A549 (cell line): Measurements from ENCODE around the gene AQP12B. TPM values are rescaled to one million over a fixed set of nuclear protein-coding genes. Genes with fewer than 3 reads are reported as not detected.

Experiments
- ATAC-seq, 2 experiments: fragments of 200-7000 bp in 1 of 2; fragments of >200 bp in 1 of 2; cut with Nextera tagmentation in 1 of 2; cut with Tn5 transposase in 1 of 2; 3 replicates each; pipeline versions ENCODE4 v1.8.0 to v1.9.1; 2018 to 2020; ENCODE audit warnings: mild to moderate bottlenecking in 1 of 2, moderate library complexity in 1 of 2
- CTCF ChIA-PET: fragments of 300-600 bp; sonication (Branson Sonifier 250); formaldehyde crosslinking; extraction: SDS; loops from one replicate; lab custom pipeline; 2021; ENCODE audit warnings: antibody characterized with exemption, inconsistent platforms; lab: Yijun Ruan, JAX
- POLR2A ChIA-PET: fragments of 350-600 bp; formaldehyde crosslinking; extraction: SDS; loops from one replicate; lab custom pipeline; 2021; ENCODE audit warnings: antibody characterized with exemption, inconsistent platforms; lab: Yijun Ruan, JAX
- DNase-seq, 2 experiments: peaks; one replicate each; pipeline versions ENCODE4 v3.0.0 to v3.0.0-alpha.2; 2011 to 2016; ENCODE audit warnings: low read depth in 1 of 2, low spot score in 1 of 2
- FAIRE-seq: peaks from 2 replicates; lab custom pipeline; 2011; peaks lifted over from hg19 to GRCh38; lab: Jason Lieb, UNC
- H3K27ac ChIP-seq, 2 experiments: fragments of >200 bp; sonication (Bioruptor Twin); formaldehyde crosslinking; 3 replicates each; pipeline ENCODE4 v1.5.1; 2016 to 2017
- H3K4me1 ChIP-seq: fragments of >200 bp; sonication (Bioruptor Twin); formaldehyde crosslinking; 3 replicates; pipeline ENCODE4 v1.6.1; 2016
- H3K4me2 ChIP-seq: fragments of >200 bp; sonication (Bioruptor Twin); formaldehyde crosslinking; 3 replicates; pipeline ENCODE4 v1.6.1; 2016
- H3K4me3 ChIP-seq: fragments of >200 bp; sonication (Bioruptor Twin); formaldehyde crosslinking; 3 replicates; pipeline ENCODE4 v1.5.1; 2016
- H3K9me3 ChIP-seq: fragments of >200 bp; sonication (Bioruptor Twin); formaldehyde crosslinking; 3 replicates; pipeline ENCODE4 v1.6.1; 2016
- CBX2 ChIP-seq: fragments of 200-600 bp; sonication (generic); IDR thresholded peaks from 2 replicates; pipeline ENCODE4 v1.6.1; 2016; ENCODE audit warnings: low read depth, mild to moderate bottlenecking, borderline replicate concordance
- CBX8 ChIP-seq: fragments of 200-600 bp; sonication (generic); IDR thresholded peaks from 2 replicates; pipeline ENCODE4 v1.6.1; 2016
- CEBPB ChIP-seq, 2 experiments: fragments of >200 bp in 1 of 2; sonication (Bioruptor Twin) in 1 of 2; formaldehyde crosslinking in 1 of 2; IDR thresholded peaks; 2 replicates each; pipeline ENCODE4 v1.6.1; 2012 to 2016
- ELK1 ChIP-seq: fragments of 150-350 bp; IDR thresholded peaks from 2 replicates; pipeline ENCODE4 v1.6.1; 2014; ENCODE audit warnings: low read depth, mild to moderate bottlenecking, low read length
- EP300 ChIP-seq, 2 experiments: fragments of >200 bp; sonication (Bioruptor Twin); formaldehyde crosslinking; IDR thresholded peaks; 2 replicates in 1 of 2; 3 replicates in 1 of 2; pipeline ENCODE4 v1.6.1; 2016 to 2017
- ESRRA ChIP-seq: fragments of 150-350 bp; IDR thresholded peaks from 2 replicates; pipeline ENCODE4 v1.6.1; 2014; ENCODE audit warnings: mild to moderate bottlenecking, low read length, borderline replicate concordance
- FOSL2 ChIP-seq, 2 experiments: fragments of 450-650 bp in 1 of 2; fragments of >200 bp in 1 of 2; sonication (Bioruptor Twin) in 1 of 2; formaldehyde crosslinking; IDR thresholded peaks; 2 replicates each; pipeline versions ENCODE4 v1.5.0 to v1.6.1; 2016 to 2020; ENCODE audit warnings: mild to moderate bottlenecking in 1 of 2, moderate library complexity in 1 of 2
- HES2 ChIP-seq: fragments of >200 bp; sonication (Bioruptor Twin); formaldehyde crosslinking; IDR thresholded peaks from 2 replicates; pipeline ENCODE4 v1.6.1; 2016
- HOXA7 ChIP-seq: fragments of 250-450 bp; sonication (Bioruptor Pico); IDR thresholded peaks from 2 replicates; pipeline ENCODE4 v1.5.0; 2020; ENCODE audit warnings: mild to moderate bottlenecking, moderate library complexity
- KDM1A ChIP-seq: fragments of 200-600 bp; sonication (generic); IDR thresholded peaks from 2 replicates; pipeline ENCODE4 v1.6.1; 2016; ENCODE audit warnings: low read depth, mild to moderate bottlenecking
- KDM5A ChIP-seq: fragments of 200-600 bp; sonication (generic); IDR thresholded peaks from 2 replicates; pipeline ENCODE4 v1.6.1; 2016; ENCODE audit warnings: antibody characterized with exemption, mild to moderate bottlenecking
- MAX ChIP-seq: IDR thresholded peaks from 2 replicates; pipeline ENCODE4 v1.6.1; 2012
- MAZ ChIP-seq: fragments of 150-350 bp; IDR thresholded peaks from 2 replicates; pipeline ENCODE4 v1.6.1; 2014; ENCODE audit warnings: antibody characterized with exemption, low read depth, low read length, borderline replicate concordance
- RAD21 ChIP-seq, 2 experiments: fragments of >200 bp in 1 of 2; sonication (Bioruptor Twin) in 1 of 2; formaldehyde crosslinking in 1 of 2; IDR thresholded peaks in 1 of 2; conservative IDR thresholded peaks in 1 of 2; 2 replicates in 1 of 2; 3 replicates in 1 of 2; pipeline ENCODE4 v1.6.1; 2012 to 2018; ENCODE audit warnings: inconsistent platforms in 1 of 2
- RARB ChIP-seq: fragments of 250-450 bp; sonication (Bioruptor Pico); IDR thresholded peaks from 2 replicates; pipeline ENCODE4 v1.8.0; 2021; ENCODE audit warnings: mild to moderate bottlenecking, moderate library complexity
- RFX5 ChIP-seq: fragments of 450-650 bp; IDR thresholded peaks from 2 replicates; pipeline ENCODE4 v1.7.1; 2014; ENCODE audit warnings: antibody characterized with exemption, mild to moderate bottlenecking, moderate library complexity
- RNF2 ChIP-seq: fragments of 200-600 bp; sonication (generic); IDR thresholded peaks from 2 replicates; pipeline ENCODE4 v1.6.1; 2016; ENCODE audit warnings: low read depth, mild to moderate bottlenecking, antibody characterized with exemption, moderate library complexity, borderline replicate concordance
- SMC3 ChIP-seq: fragments of >200 bp; sonication (Bioruptor Twin); formaldehyde crosslinking; IDR thresholded peaks from 3 replicates; pipeline ENCODE4 v1.6.1; 2018; ENCODE audit warnings: inconsistent platforms
- SREBF2 ChIP-seq: fragments of 450-650 bp; IDR thresholded peaks from 2 replicates; pipeline ENCODE4 v1.6.1; 2014; ENCODE audit warnings: mild to moderate bottlenecking, moderate library complexity
- USF2 ChIP-seq: fragments of 450-650 bp; IDR thresholded peaks from 2 replicates; pipeline ENCODE4 v1.6.1; 2014; ENCODE audit warnings: antibody characterized with exemption
- WGBS: methylation state at CpG from one replicate; pipeline ENCODE4 v1.1.6; 2017; ENCODE audit errors: missing lambda C conversion rate; 5-methylcytosine and 5-hydroxymethylcytosine counted together
- polyA plus RNA-seq, 4 experiments: library from polyadenylated mRNA; depleted of rRNA in 3 of 4; stranded (reverse); fragments of >200 nt; fragmentation: RNase III in 1 of 4; extraction: RNeasy Plus Mini Kit Qiagen cat#74134 plus additional on column Dnase treatment in 1 of 4; gene quantifications; 2 replicates in 3 of 4; 3 replicates in 1 of 4; pipeline ENCODE4 v1.2.3, GENCODE V29; 2011 to 2017

AQP12B gene
- polyA plus RNA-seq, 2 of the 4 experiments (the other 2 are of a cell fraction) = not detected

GRCh38 chr2:240638512-240639160 is 44.0 kb downstream of the AQP12B start (continued):
- TF ChIP-seq KDM1A (no peak), KDM5A (no peak), SREBF2 (no peak), ELK1 (no peak), CEBPB (IDR thresholded peaks at IDR 0.05) (no peak), RAD21 (conservative IDR thresholded peaks at IDR 0.05 in 1 of 2, IDR thresholded peaks at IDR 0.05 in 1 of 2) (no peak), USF2 (no peak)
- TF ChIP-seq, all 56 proteins: peak for 0

GRCh38 chr2:240637901-240638345 is 44.8 kb downstream of the AQP12B start:
- Histone ChIP-seq H3K27ac (no peak overlapping the region), H3K4me1 (no peaks in the 10 kb centered on the region), H3K4me3 (no peak overlapping the region), H3K9me3 (peaks cover 13% of the 10 kb centered on the region), H3K4me2 (no peak overlapping the region)
- TF ChIP-seq MAZ (no peak), EP300 (IDR thresholded peaks at IDR 0.05) (no peak), FOSL2 (IDR thresholded peaks at IDR 0.05) (no peak), FOSL2 (CRISPR knock-in tag; IDR thresholded peaks at IDR 0.05) (no peak), RFX5 (no peak), CBX8 (no peak), SMC3 (no peak), HOXA7 (CRISPR knock-in tag) (no peak), ESRRA (no peak), RARB (CRISPR knock-in tag) (no peak), HES2 (no peak), MAX (no peak)
- WGBS = 25% methylated on average over 8 of the region's 8 CpGs
- DNase-seq (no peak), FAIRE-seq (no peak), ATAC-seq (no peak)
- CTCF ChIA-PET = no interaction called here
- POLR2A ChIA-PET = no interaction called here

- ChIA-PET POLR2A (no interaction called here), CTCF (no interaction called here)
- Histone ChIP-seq H3K4me3 (no peak overlapping the region), H3K27ac (no peak overlapping the region), H3K4me1 (no peaks in the 10 kb centered on the region), H3K9me3 (peaks cover 13% of the 10 kb centered on the region), H3K4me2 (no peak overlapping the region)
- no peak for DNase-seq
- FAIRE-seq = no peak
- WGBS = 41% methylated on average over 8 of the region's 17 CpGs
- ATAC-seq = no peak
- TF ChIP-seq EP300 (IDR thresholded peaks at IDR 0.05) = no peak
- TF ChIP-seq RNF2 = no peak
- no peak for TF ChIP-seq CBX2
These were observed 45.4 kb downstream of the AQP12B start for GRCh38 chr2:240637116-240637900.
